H9 (cell line): ENCODE measurements around the gene FOXJ3. TPM values are rescaled to one million over a fixed set of nuclear protein-coding genes. Genes with fewer than 3 reads are reported as not detected.

Source experiments
- DNase-seq: peaks from one replicate; pipeline ENCODE4 v3.0.0-alpha.2; 2017
- H2AFZ ChIP-seq: one replicate; pipeline ENCODE4 v1.6.1; 2013; ENCODE audit warnings: mild to moderate bottlenecking, low read length, control low read depth, moderate library complexity
- H2AK5ac ChIP-seq: 2 replicates; pipeline ENCODE4 v1.6.1; 2013; ENCODE audit warnings: low read length, control low read depth, mixed read lengths; ENCODE audit not compliant: insufficient read length
- H2BK120ac ChIP-seq: one replicate; pipeline ENCODE4 v1.6.1; 2013; ENCODE audit warnings: low read depth, mild to moderate bottlenecking, low read length, control low read depth, inconsistent platforms; ENCODE audit not compliant: poor library complexity, severe bottlenecking
- H2BK12ac ChIP-seq: 2 replicates; pipeline ENCODE4 v1.6.1; 2013; ENCODE audit warnings: low read length, control low read depth, mixed read lengths, low read depth; ENCODE audit not compliant: insufficient read length
- H2BK15ac ChIP-seq: 2 replicates; pipeline ENCODE4 v1.6.1; 2013; ENCODE audit warnings: low read depth, low read length, control low read depth
- H2BK20ac ChIP-seq: one replicate; pipeline ENCODE4 v1.6.1; 2013; ENCODE audit warnings: low read depth, mild to moderate bottlenecking, low read length, control low read depth, inconsistent platforms; ENCODE audit not compliant: poor library complexity, severe bottlenecking
- H2BK5ac ChIP-seq: 2 replicates; pipeline ENCODE4 v1.6.1; 2013; ENCODE audit warnings: low read length, control low read depth, mixed read lengths; ENCODE audit not compliant: insufficient read length
- H3K14ac ChIP-seq: 2 replicates; pipeline ENCODE4 v1.6.1; 2013; ENCODE audit warnings: low read length, control low read depth; ENCODE audit not compliant: insufficient read depth
- H3K18ac ChIP-seq: 2 replicates; pipeline ENCODE4 v1.6.1; 2013; ENCODE audit warnings: low read depth, mild to moderate bottlenecking, mixed read lengths, low read length, control low read depth; ENCODE audit not compliant: insufficient read length
- H3K23ac ChIP-seq: 2 replicates; pipeline ENCODE4 v1.6.1; 2013; ENCODE audit warnings: low read length, control low read depth, mixed read lengths, low read depth; ENCODE audit not compliant: insufficient read length
- H3K23me2 ChIP-seq: 2 replicates; pipeline ENCODE4 v1.6.1; 2013; ENCODE audit warnings: low read depth, mild to moderate bottlenecking, mixed read lengths, low read length, control low read depth; ENCODE audit not compliant: insufficient read length, poor library complexity, severe bottlenecking
- H3K27ac ChIP-seq: 2 replicates; pipeline ENCODE4 v1.5.1; 2013; ENCODE audit warnings: low read length, control low read depth, mixed read lengths, low read depth; ENCODE audit not compliant: insufficient read length
- H3K27me3 ChIP-seq: 2 replicates; pipeline ENCODE4 v1.6.1; 2013; ENCODE audit warnings: low read length, control low read depth, inconsistent platforms; ENCODE audit not compliant: insufficient read depth
- H3K4ac ChIP-seq: 2 replicates; pipeline ENCODE4 v1.6.1; 2013; ENCODE audit warnings: low read depth, mild to moderate bottlenecking, control low read depth, inconsistent platforms, low read length, moderate library complexity
- H3K4me1 ChIP-seq: 2 replicates; pipeline ENCODE4 v1.6.1; 2013; ENCODE audit warnings: low read length, control low read depth, inconsistent platforms; ENCODE audit not compliant: insufficient read depth
- H3K4me2 ChIP-seq: 2 replicates; pipeline ENCODE4 v1.6.1; 2013; ENCODE audit warnings: low read length, control low read depth, mixed read lengths; ENCODE audit not compliant: insufficient read length, insufficient read depth
- H3K56ac ChIP-seq: 2 replicates; pipeline ENCODE4 v1.6.1; 2013; ENCODE audit warnings: low read depth, mild to moderate bottlenecking, mixed read lengths, low read length, control low read depth; ENCODE audit not compliant: insufficient read length
- H3K79me1 ChIP-seq: 2 replicates; pipeline ENCODE4 v1.6.1; 2013; ENCODE audit warnings: low read depth, mild to moderate bottlenecking, moderate library complexity, low read length, control low read depth, inconsistent platforms; ENCODE audit not compliant: insufficient read depth, poor library complexity, severe bottlenecking
- H3K79me2 ChIP-seq: 2 replicates; pipeline ENCODE4 v1.6.1; 2013; ENCODE audit warnings: low read length, control low read depth, inconsistent platforms; ENCODE audit not compliant: insufficient read depth
- H3K9ac ChIP-seq: 2 replicates; pipeline ENCODE4 v1.6.1; 2013; ENCODE audit warnings: low read length, control low read depth, mixed read lengths; ENCODE audit not compliant: insufficient read length; ENCODE audit errors: extremely low read depth
- H3K9me3 ChIP-seq: one replicate; pipeline ENCODE4 v1.6.1; 2013; ENCODE audit warnings: low read depth, low read length, inconsistent platforms; ENCODE audit not compliant: control insufficient read depth
- H3T11ph ChIP-seq: one replicate; pipeline ENCODE4 v1.6.1; 2013; ENCODE audit warnings: mild to moderate bottlenecking, low read length, control low read depth, inconsistent platforms
- H4K20me1 ChIP-seq: one replicate; pipeline ENCODE4 v1.6.1; 2013; ENCODE audit not compliant: control insufficient read depth, insufficient read length, insufficient read depth
- H4K5ac ChIP-seq: 2 replicates; pipeline ENCODE4 v1.6.1; 2013; ENCODE audit warnings: low read depth, mild to moderate bottlenecking, mixed read lengths, low read length, control low read depth; ENCODE audit not compliant: insufficient read length
- H4K8ac ChIP-seq: replicated peaks from 2 replicates; pipeline ENCODE4 v1.6.1; 2013; ENCODE audit warnings: low read length, control low read depth, mixed read lengths, low read depth; ENCODE audit not compliant: insufficient read length
- H4K91ac ChIP-seq: 2 replicates; pipeline ENCODE4 v1.6.1; 2013; ENCODE audit warnings: low read depth, mild to moderate bottlenecking, moderate library complexity, mixed read lengths, low read length, control low read depth; ENCODE audit not compliant: insufficient read length
- H3K27ac Mint-ChIP-seq, 3 experiments: 2 replicates in 2 of 3; 3 replicates in 1 of 3; pipeline ENCODE4 v1.8.0; 2020 to 2021; ENCODE audit warnings: mixed read lengths in 3 of 3, mild to moderate bottlenecking in 1 of 3, moderate library complexity in 1 of 3
- H3K27me3 Mint-ChIP-seq: 2 replicates; pipeline ENCODE4 v1.8.0; 2021; ENCODE audit warnings: low read depth, mild to moderate bottlenecking, moderate library complexity, mixed read lengths
- H3K36me3 Mint-ChIP-seq, 3 experiments: 2 replicates in 2 of 3; 3 replicates in 1 of 3; pipeline ENCODE4 v1.8.0; 2020 to 2021; ENCODE audit warnings: low read depth in 3 of 3, mixed read lengths in 3 of 3; ENCODE audit not compliant: insufficient read depth in 1 of 3
- H3K4me1 Mint-ChIP-seq, 2 experiments: 2 replicates each; pipeline ENCODE4 v1.8.0; 2020; ENCODE audit warnings: mixed read lengths in 2 of 2
- H3K4me3 Mint-ChIP-seq, 2 experiments: 2 replicates in 1 of 2; 3 replicates in 1 of 2; pipeline ENCODE4 v1.8.0; 2020 to 2021; ENCODE audit warnings: mild to moderate bottlenecking in 2 of 2, mixed read lengths in 2 of 2, moderate library complexity in 1 of 2
- H3K9me3 Mint-ChIP-seq, 2 experiments: 2 replicates in 1 of 2; 3 replicates in 1 of 2; pipeline ENCODE4 v1.8.0; 2020; ENCODE audit warnings: mild to moderate bottlenecking in 2 of 2, mixed read lengths in 2 of 2, moderate library complexity in 1 of 2
- WGBS: extraction: QIAGEN DNeasy Blood & Tissue Kit; methylation state at CpG from one replicate; pipeline ENCODE4 v1.1.7; 2013; ENCODE audit warnings: missing lambda C conversion rate, low lambda C conversion rate, mixed read lengths; ENCODE audit not compliant: insufficient read length; ENCODE audit errors: extremely low coverage; 5-methylcytosine and 5-hydroxymethylcytosine counted together
- total RNA-seq: library from RNA; stranded (reverse); gene quantifications from 2 replicates; pipeline ENCODE4 v1.2.1, GENCODE V29; 2021
- TF ChIP-seq, protein P1 (sequence below): fragments of 200-600 bp; sonication (generic); conservative IDR thresholded peaks from 3 replicates; pipeline ENCODE4 v1.8.0; 2021; ENCODE audit warnings: antibody characterized with exemption, mild to moderate bottlenecking

FOXJ3 gene
- total RNA-seq, 1 experiment from 2014 or later = 49.9 TPM

DNA sequence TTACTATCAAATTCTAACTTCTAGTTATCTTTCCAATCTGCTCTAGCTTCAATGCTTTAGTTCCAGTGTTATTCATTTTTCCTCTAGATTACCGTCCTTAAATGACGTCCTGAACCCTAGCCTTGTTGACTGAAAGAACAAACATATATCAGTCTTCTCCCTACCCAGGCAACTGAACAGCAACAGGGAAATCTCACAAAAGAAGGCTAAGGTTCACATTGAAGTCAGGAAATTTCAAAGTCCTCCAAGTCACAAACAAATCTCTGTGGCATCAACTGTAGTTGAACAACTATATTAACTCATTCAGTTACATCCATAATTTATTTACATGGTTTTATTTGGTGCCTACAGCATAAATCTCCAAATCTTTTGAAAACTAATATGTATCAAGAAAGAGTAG lies 19.5 kb downstream of the FOXJ3 start:
- Mint-ChIP-seq H3K4me3 (no peak overlapping the region), H3K27me3 (no peaks in the 10 kb centered on the region), H3K27ac (no peak overlapping the region), H3K36me3 (peaks cover 0 to 5% (median 3%) of the 10 kb centered on the region in 3 experiments; a peak in 4 of 7 replicates), H3K4me1 (peaks cover 25 to 26% of the 10 kb centered on the region in 2 experiments), H3K9me3 (no peaks in the 10 kb centered on the region)
- Histone ChIP-seq H2BK120ac (no peak overlapping the region), H3K79me1 (peaks cover 14% of the 10 kb centered on the region), H2BK12ac (no peak overlapping the region), H2BK15ac (no peak overlapping the region), H3K18ac (no peak overlapping the region), H3K79me2 (peaks cover 38% of the 10 kb centered on the region; the same call in 1 of the 2 replicates), H3K56ac (no peak overlapping the region), H3K9ac (no peak overlapping the region), H3K14ac (no peak overlapping the region), H3K9me3 (no peaks in the 10 kb centered on the region), H4K91ac (no peak overlapping the region), H2AK5ac (no peak overlapping the region), H3K23me2 (no peaks in the 10 kb centered on the region), H3K23ac (no peak overlapping the region), H3K27ac (no peak overlapping the region), H4K20me1 (no peaks in the 10 kb centered on the region), H3K27me3 (no peaks in the 10 kb centered on the region), H4K5ac (no peak overlapping the region), H2BK20ac (no peak overlapping the region), H3K4me2 (no peak overlapping the region), H4K8ac (no peak overlapping the region), H2AFZ (no peak overlapping the region), H2BK5ac (no peak overlapping the region), H3K4me1 (no peaks in the 10 kb centered on the region), H3K4ac (no peak overlapping the region), H3T11ph (no peak overlapping the region)
- no CpG with 5 or more reads among the region's 2 CpGs for WGBS
- DNase-seq = no peak
- TF ChIP-seq, protein P1, sequence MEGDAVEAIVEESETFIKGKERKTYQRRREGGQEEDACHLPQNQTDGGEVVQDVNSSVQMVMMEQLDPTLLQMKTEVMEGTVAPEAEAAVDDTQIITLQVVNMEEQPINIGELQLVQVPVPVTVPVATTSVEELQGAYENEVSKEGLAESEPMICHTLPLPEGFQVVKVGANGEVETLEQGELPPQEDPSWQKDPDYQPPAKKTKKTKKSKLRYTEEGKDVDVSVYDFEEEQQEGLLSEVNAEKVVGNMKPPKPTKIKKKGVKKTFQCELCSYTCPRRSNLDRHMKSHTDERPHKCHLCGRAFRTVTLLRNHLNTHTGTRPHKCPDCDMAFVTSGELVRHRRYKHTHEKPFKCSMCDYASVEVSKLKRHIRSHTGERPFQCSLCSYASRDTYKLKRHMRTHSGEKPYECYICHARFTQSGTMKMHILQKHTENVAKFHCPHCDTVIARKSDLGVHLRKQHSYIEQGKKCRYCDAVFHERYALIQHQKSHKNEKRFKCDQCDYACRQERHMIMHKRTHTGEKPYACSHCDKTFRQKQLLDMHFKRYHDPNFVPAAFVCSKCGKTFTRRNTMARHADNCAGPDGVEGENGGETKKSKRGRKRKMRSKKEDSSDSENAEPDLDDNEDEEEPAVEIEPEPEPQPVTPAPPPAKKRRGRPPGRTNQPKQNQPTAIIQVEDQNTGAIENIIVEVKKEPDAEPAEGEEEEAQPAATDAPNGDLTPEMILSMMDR = no peak
